GM08714 (cell line): ENCODE data around the gene SPAG4.

Experiments used
- H3K4me3 ChIP-seq: fragments of 200-500 bp; sonication (Bioruptor generic); 2 replicates; pipeline ENCODE4 v1.5.1; 2014; ENCODE audit warnings: mild to moderate bottlenecking, low read length, inconsistent platforms
- ZNF274 ChIP-seq: IDR thresholded peaks from 2 replicates; pipeline ENCODE4 v1.6.1; 2012; ENCODE audit warnings: mild to moderate bottlenecking, low read depth, low read length

SPAG4 gene, protein sequence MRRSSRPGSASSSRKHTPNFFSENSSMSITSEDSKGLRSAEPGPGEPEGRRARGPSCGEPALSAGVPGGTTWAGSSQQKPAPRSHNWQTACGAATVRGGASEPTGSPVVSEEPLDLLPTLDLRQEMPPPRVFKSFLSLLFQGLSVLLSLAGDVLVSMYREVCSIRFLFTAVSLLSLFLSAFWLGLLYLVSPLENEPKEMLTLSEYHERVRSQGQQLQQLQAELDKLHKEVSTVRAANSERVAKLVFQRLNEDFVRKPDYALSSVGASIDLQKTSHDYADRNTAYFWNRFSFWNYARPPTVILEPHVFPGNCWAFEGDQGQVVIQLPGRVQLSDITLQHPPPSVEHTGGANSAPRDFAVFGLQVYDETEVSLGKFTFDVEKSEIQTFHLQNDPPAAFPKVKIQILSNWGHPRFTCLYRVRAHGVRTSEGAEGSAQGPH

GRCh38 chr20:35615667-35616464, at the start of gene SPAG4:
Gene SPAG4, plus strand, starts transcription at chr20:35615829. Its CDS starts 175 bp downstream, at chr20:35616004.
- TF ChIP-seq ZNF274, result no peak
- H3K4me3 ChIP-seq, result peak within 1 kb of the TSS; percentile 63; the same call in 1 of the 2 replicates

DNA sequence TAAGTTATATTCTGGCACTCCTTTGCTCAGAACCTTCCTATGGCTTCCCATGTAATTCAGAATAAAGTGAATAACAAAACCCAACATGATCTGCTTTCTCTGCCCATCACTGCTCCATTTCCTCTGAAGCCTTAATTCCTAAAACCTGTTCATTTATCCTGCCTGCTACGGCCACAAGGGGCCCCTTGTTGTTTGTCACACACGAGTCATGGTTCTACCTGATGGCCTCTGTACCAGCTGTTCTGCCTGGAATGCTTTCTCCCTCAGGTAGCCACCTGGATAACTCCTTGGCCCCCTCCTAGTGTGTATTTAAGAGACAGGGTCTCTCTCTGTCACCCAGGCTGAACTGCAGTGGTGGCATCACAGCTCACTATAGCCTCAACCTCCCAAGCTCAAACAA, 47.0 kb upstream of the SPAG4 start:
- H3K4me3 ChIP-seq, result no peak overlapping the region
- no peak for TF ChIP-seq ZNF274

- no peak for TF ChIP-seq ZNF274
These were observed 44.1 kb upstream of the SPAG4 start for GRCh38 chr20:35571555-35571954.

DNA sequence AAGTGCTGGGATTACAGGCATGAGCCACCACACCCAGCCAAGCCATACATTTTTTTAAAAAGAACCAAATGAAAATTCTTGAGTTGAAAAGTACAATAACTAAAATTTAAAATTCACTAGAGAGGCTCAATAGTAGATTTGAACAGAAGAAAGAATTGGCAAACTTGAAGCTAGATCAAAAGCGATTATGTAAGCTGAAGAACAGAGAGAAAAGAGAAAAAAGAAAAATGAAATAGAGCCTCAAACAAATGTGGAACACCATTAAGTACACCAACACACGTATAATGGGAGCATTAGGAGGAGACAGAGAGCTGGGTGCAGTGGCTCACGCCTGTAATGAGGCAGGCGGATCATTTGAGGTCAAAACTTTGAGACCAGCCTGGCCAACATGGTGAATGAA, 42.8 kb upstream of the SPAG4 start:
- TF ChIP-seq ZNF274, result no peak

More at GRCh38 chr20:35571555-35571954, 44.1 kb upstream of the SPAG4 start:
- H3K4me3 ChIP-seq, result no peak overlapping the region

GRCh38 chr20:35575958-35576357, 39.7 kb upstream of the SPAG4 start:
- no peak overlapping the region for H3K4me3 ChIP-seq
- no peak for TF ChIP-seq ZNF274

More for the DNA sequence above, 42.8 kb upstream of the SPAG4 start:
- H3K4me3 ChIP-seq, result no peak overlapping the region

- no peak for TF ChIP-seq ZNF274
These were observed 38.8 kb upstream of the SPAG4 start for GRCh38 chr20:35576816-35577215.

DNA sequence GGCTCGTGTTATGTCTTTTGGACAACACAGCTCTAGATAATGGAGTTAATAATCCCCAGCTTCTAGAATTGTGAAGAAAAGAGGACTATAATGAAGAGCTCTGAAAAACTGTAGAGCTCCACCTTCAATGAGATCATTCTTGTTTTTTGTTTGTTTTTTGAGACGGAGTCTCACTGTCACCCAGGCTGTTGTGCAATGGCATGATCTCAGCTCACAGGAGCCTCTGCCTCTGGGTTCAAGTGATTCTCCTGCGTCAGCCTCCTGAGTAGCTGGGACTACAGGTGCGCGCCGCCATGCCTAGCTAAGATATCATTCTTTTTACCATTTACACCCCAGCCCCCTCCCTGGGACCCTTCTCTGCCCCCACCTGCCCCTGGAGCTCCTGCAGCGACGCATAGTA, 37.2 kb upstream of the SPAG4 start:
- no peak overlapping the region for H3K4me3 ChIP-seq
- TF ChIP-seq ZNF274, result no peak

More at GRCh38 chr20:35576816-35577215, 38.8 kb upstream of the SPAG4 start:
- no peak overlapping the region for H3K4me3 ChIP-seq

DNA sequence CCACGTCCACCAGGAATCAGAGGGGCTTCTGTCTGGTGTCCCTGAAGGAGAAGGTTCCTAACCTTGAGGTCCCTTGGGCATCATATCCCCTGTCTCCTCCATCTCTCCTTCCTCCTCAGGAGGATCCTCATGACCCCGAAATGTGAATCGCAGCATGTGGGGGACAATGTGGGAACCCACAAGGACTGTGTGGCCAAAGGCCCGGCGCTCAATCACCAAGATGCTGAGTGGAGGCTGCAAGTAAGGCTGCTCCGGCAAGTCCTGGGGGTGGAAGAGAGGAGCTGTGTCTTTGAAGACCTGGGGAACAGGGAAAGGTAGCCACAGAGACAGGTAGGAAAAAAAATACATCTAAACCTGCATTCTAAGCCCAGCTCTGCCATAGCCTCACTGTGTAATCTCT, 36.4 kb upstream of the SPAG4 start:
- TF ChIP-seq ZNF274, result no peak
- H3K4me3 ChIP-seq, result no peak overlapping the region

GRCh38 chr20:35582131-35582530, 33.5 kb upstream of the SPAG4 start:
- H3K4me3 ChIP-seq, result no peak overlapping the region
- TF ChIP-seq ZNF274, result no peak

DNA sequence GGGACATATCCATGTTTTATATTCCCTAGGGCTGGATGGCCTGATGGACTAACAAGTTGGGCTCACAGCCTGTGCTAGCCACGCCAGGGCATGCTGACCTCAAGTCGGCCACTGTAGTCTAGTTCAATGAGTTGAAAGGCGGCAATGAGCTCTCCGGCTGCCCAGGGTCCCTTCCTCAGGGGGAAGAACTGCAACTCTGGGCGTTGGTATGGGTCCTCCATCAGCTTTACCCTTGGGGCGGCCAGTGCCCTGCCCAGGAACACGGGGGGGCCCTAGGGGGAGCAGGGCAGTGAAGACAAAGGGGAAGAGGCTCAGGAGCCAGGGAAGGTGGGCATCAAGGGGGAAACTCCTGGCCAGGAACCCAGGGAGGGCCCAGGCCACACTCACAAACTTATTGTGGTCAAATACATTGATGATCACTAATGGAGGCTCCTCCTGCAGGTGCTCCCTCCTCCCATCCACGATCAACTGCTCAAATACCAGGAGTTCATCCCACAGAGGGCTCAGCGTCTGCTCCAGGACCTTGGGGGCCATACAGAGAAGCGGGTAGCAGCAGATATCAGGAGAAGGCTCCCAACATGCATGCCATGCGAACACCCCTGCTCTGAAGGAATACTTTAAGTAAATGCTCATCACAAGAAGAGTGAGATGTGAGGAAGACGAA, 32.8 kb upstream of the SPAG4 start:
- H3K4me3 ChIP-seq, result no peak overlapping the region
- TF ChIP-seq ZNF274, result no peak

- H3K4me3 ChIP-seq, result no peak overlapping the region
- TF ChIP-seq ZNF274, result no peak
These were observed 31.7 kb upstream of the SPAG4 start for GRCh38 chr20:35583636-35584560.

GRCh38 chr20:35586751-35587425, 28.7 kb upstream of the SPAG4 start:
- TF ChIP-seq ZNF274, result no peak
- no peak overlapping the region for H3K4me3 ChIP-seq

- TF ChIP-seq ZNF274, result no peak
- H3K4me3 ChIP-seq, result no peak overlapping the region
These were observed 28.2 kb upstream of the SPAG4 start for GRCh38 chr20:35587436-35587835.

- no peak for TF ChIP-seq ZNF274
- no peak overlapping the region for H3K4me3 ChIP-seq
These were observed 27.2 kb upstream of the SPAG4 start for GRCh38 chr20:35588397-35588796.
